Activated naive CD4-positive, alpha-beta T cell treated with anti-CD3 and anti-CD28 coated beads for 36 hours (primary cell): Measurements from ENCODE around the gene GDI1. TPM values are rescaled to one million over a fixed set of nuclear protein-coding genes. Genes with fewer than 3 reads are reported as not detected.
"Not testable (repeated sequence)": the region's sequence is repeated elsewhere in the genome, so short reads cannot be mapped to it uniquely, and the experiment has no call there.

ENCODE experiments used
- CTCF ChIA-PET: fragments of 350-600 bp; sonication (Branson Sonifier 250); formaldehyde crosslinking; loops from one replicate; lab custom pipeline; 2021; ENCODE audit warnings: antibody characterized with exemption; lab: Charles Lee
- DNase-seq: peaks from one replicate; pipeline ENCODE4 v3.0.0-alpha.2; 2020
- H3K27ac Mint-ChIP-seq: one replicate; pipeline ENCODE4 v1.8.0; 2021; ENCODE audit warnings: mild to moderate bottlenecking, mixed read lengths
- H3K27me3 Mint-ChIP-seq: one replicate; pipeline ENCODE4 v1.8.0; 2021; ENCODE audit warnings: low read depth, mixed read lengths
- H3K36me3 Mint-ChIP-seq: one replicate; pipeline ENCODE4 v1.8.0; 2021; ENCODE audit warnings: low read depth, mixed read lengths
- H3K4me1 Mint-ChIP-seq: one replicate; pipeline ENCODE4 v1.8.0; 2021; ENCODE audit warnings: low read depth, mixed read lengths
- H3K4me3 Mint-ChIP-seq: one replicate; pipeline ENCODE4 v1.8.0; 2021; ENCODE audit warnings: mild to moderate bottlenecking, moderate library complexity, mixed read lengths
- H3K9me3 Mint-ChIP-seq: one replicate; pipeline ENCODE4 v1.8.0; 2021; ENCODE audit warnings: mixed read lengths
- intact Hi-C: fragments of 100-400 bp; cut with micrococcal nuclease; formaldehyde crosslinking; loops from one replicate; pipeline ENCODE4 v1.15.1; 2023
- total RNA-seq, 2 experiments: library from RNA; stranded (reverse); gene quantifications; one replicate each; pipeline ENCODE4 v1.2.3, GENCODE V29; 2021

GDI1 gene
- total RNA-seq, 2 experiments from 2014 or later, result 93.6 to 96.9 TPM

- H3K27me3 Mint-ChIP-seq, DNase-seq, H3K9me3 Mint-ChIP-seq, intact Hi-C loops: not testable (repeated sequence)
- Mint-ChIP-seq H3K36me3 (peaks cover 26% of the 10 kb centered on the region), H3K4me1 (peaks cover 11% of the 10 kb centered on the region), H3K4me3 (peak overlapping the region; percentile 94), H3K27ac (peak overlapping the region; percentile 100)
- CTCF ChIA-PET, result interaction anchor here (1.1 to 2.8 kb wide), 3 partner anchors 9 to 142 kb away, joined by 3 to 17 read pairs (median 7); partner anchors contain the start of gene DNASE1L1
Measured at GRCh38 chrX:154400369-154400817, 36.6 kb upstream of the GDI1 start.

GRCh38 chrX:154401045-154401799 is 35.7 kb upstream of the GDI1 start:
- H3K27ac Mint-ChIP-seq, result peak overlapping the region; percentile 46
- no peak overlapping the region for H3K4me3 Mint-ChIP-seq
- intact Hi-C loops, result no loop called here
- no peak for DNase-seq
- peaks cover 11% of the 10 kb centered on the region for H3K4me1 Mint-ChIP-seq
- H3K27me3 Mint-ChIP-seq, result no peaks in the 10 kb centered on the region
- no peaks in the 10 kb centered on the region for H3K9me3 Mint-ChIP-seq
- peaks cover 26% of the 10 kb centered on the region for H3K36me3 Mint-ChIP-seq
- CTCF ChIA-PET, result interaction anchor here (1.1 kb wide), 1 partner anchor 141 kb away, joined by 3 read pairs; no protein-coding TSS in a partner anchor

- no peak for DNase-seq
- no peak overlapping the region for H3K27ac Mint-ChIP-seq
- H3K27me3 Mint-ChIP-seq, result no peaks in the 10 kb centered on the region
- intact Hi-C loops, result no loop called here
- peaks cover 9% of the 10 kb centered on the region for H3K4me1 Mint-ChIP-seq
- no peak overlapping the region for H3K4me3 Mint-ChIP-seq
- CTCF ChIA-PET, result no interaction called here
- peaks cover 26% of the 10 kb centered on the region for H3K36me3 Mint-ChIP-seq
- no peaks in the 10 kb centered on the region for H3K9me3 Mint-ChIP-seq
Measured at GRCh38 chrX:154401918-154402621, 34.9 kb upstream of the GDI1 start.

GRCh38 chrX:154402622-154403127 is 34.3 kb upstream of the GDI1 start:
- H3K9me3 Mint-ChIP-seq, result no peaks in the 10 kb centered on the region
- H3K27me3 Mint-ChIP-seq, result no peaks in the 10 kb centered on the region
- H3K36me3 Mint-ChIP-seq, result peaks cover 26% of the 10 kb centered on the region
- CTCF ChIA-PET, result no interaction called here
- H3K27ac Mint-ChIP-seq, result no peak overlapping the region
- H3K4me1 Mint-ChIP-seq, result peaks cover 9% of the 10 kb centered on the region
- intact Hi-C loops, result no loop called here
- no peak overlapping the region for H3K4me3 Mint-ChIP-seq
- no peak for DNase-seq

- no peak for DNase-seq
- CTCF ChIA-PET, result no interaction called here
- Mint-ChIP-seq H3K27me3 (no peaks in the 10 kb centered on the region), H3K36me3 (peaks cover 24% of the 10 kb centered on the region), H3K4me3 (no peak overlapping the region), H3K4me1 (peaks cover 9% of the 10 kb centered on the region), H3K9me3 (no peaks in the 10 kb centered on the region), H3K27ac (no peak overlapping the region)
- intact Hi-C loops, result no loop called here
Measured at GRCh38 chrX:154403192-154403591, 33.8 kb upstream of the GDI1 start.

- Mint-ChIP-seq H3K4me3 (no peak overlapping the region), H3K4me1 (peaks cover 12% of the 10 kb centered on the region), H3K27me3 (no peaks in the 10 kb centered on the region), H3K36me3 (peaks cover 18% of the 10 kb centered on the region), H3K27ac (no peak overlapping the region), H3K9me3 (no peaks in the 10 kb centered on the region)
- CTCF ChIA-PET, result no interaction called here
- DNase-seq, result no peak
- intact Hi-C loops, result no loop called here
Measured at GRCh38 chrX:154403858-154404257, 33.1 kb upstream of the GDI1 start.

GRCh38 chrX:154404625-154405192 is 32.2 kb upstream of the GDI1 start:
- intact Hi-C loops, result no loop called here
- CTCF ChIA-PET, result no interaction called here
- H3K36me3 Mint-ChIP-seq, result peaks cover 9% of the 10 kb centered on the region

GRCh38 chrX:154408659-154409221 is 28.2 kb upstream of the GDI1 start:
- H3K36me3 Mint-ChIP-seq, result peaks cover 4% of the 10 kb centered on the region
- H3K27ac Mint-ChIP-seq, result peak overlapping the region; percentile 50
- DNase-seq, result no peak
- intact Hi-C loops, result no loop called here
- H3K4me3 Mint-ChIP-seq, result peak overlapping the region; percentile 67
- CTCF ChIA-PET, result interaction anchor here (2.8 kb wide), 1 partner anchor 10 kb away, joined by 17 read pairs; the partner anchor contains the start of gene RPL10
- H3K4me1 Mint-ChIP-seq, result peaks cover 13% of the 10 kb centered on the region
- H3K27me3 Mint-ChIP-seq, result no peaks in the 10 kb centered on the region
- no peaks in the 10 kb centered on the region for H3K9me3 Mint-ChIP-seq

More at GRCh38 chrX:154404625-154405192, 32.2 kb upstream of the GDI1 start:
- Mint-ChIP-seq H3K4me1 (peaks cover 14% of the 10 kb centered on the region), H3K27ac (no peak overlapping the region), H3K4me3 (no peak overlapping the region), H3K9me3 (no peaks in the 10 kb centered on the region), H3K27me3 (no peaks in the 10 kb centered on the region)
- no peak for DNase-seq

- H3K4me3 Mint-ChIP-seq, result peak within 1 kb of the TSS; percentile 67
- CTCF ChIA-PET, result interaction anchor here (0.6 to 2.8 kb wide), 4 partner anchors 11 to 127 kb away, joined by 3 to 17 read pairs (median 4); partner anchors contain the start of gene RPL10
- peak within 1 kb of the TSS; percentile 50 for H3K27ac Mint-ChIP-seq
- no peaks in the 10 kb centered on the region for H3K9me3 Mint-ChIP-seq
- intact Hi-C loops, result no loop called here
- H3K4me1 Mint-ChIP-seq, result peaks cover 13% of the 10 kb centered on the region
- peaks cover 6% of the 10 kb centered on the region for H3K36me3 Mint-ChIP-seq
- no peaks in the 10 kb centered on the region for H3K27me3 Mint-ChIP-seq
- peak; percentile 39 for DNase-seq
Measured at GRCh38 chrX:154409222-154409871, 27.6 kb upstream of the GDI1 start, which contains the start of gene DNASE1L1. TSS of gene DNASE1L1 (minus strand) at chrX:154409254. CDS start at chrX:154405568, 3,686 bp downstream.

GRCh38 chrX:154411981-154412340 is 25.0 kb upstream of the GDI1 start:
- H3K4me1 Mint-ChIP-seq, result peaks cover 13% of the 10 kb centered on the region
- H3K27ac Mint-ChIP-seq, result peak overlapping the region; percentile 79
- DNase-seq, result peak; percentile 64
- intact Hi-C loops, result loop anchor here (1.0 kb wide), 3 partner anchors 14 to 66 kb away; partner anchors contain the start of genes ATP6AP1 and RPL10
- H3K4me3 Mint-ChIP-seq, result peak overlapping the region; percentile 76
- H3K27me3 Mint-ChIP-seq, result no peaks in the 10 kb centered on the region
- H3K36me3 Mint-ChIP-seq, result peaks cover 8% of the 10 kb centered on the region
- no peaks in the 10 kb centered on the region for H3K9me3 Mint-ChIP-seq
- CTCF ChIA-PET, result interaction anchor here (0.6 to 1.0 kb wide), 3 partner anchors 35 to 127 kb away, joined by 3 to 4 read pairs (median 3); no protein-coding TSS in a partner anchor

- Mint-ChIP-seq H3K9me3 (no peaks in the 10 kb centered on the region), H3K4me1 (peaks cover 13% of the 10 kb centered on the region), H3K27ac (peak overlapping the region; percentile 79), H3K27me3 (no peaks in the 10 kb centered on the region), H3K4me3 (peak overlapping the region; percentile 76), H3K36me3 (peaks cover 8% of the 10 kb centered on the region)
- CTCF ChIA-PET, result interaction anchor here (0.7 to 1.0 kb wide), 2 partner anchors 37 to 126 kb away, joined by 3 read pairs; no protein-coding TSS in a partner anchor
- DNase-seq, result peak; percentile 53
- intact Hi-C loops, result loop anchor here (1.0 kb wide), 1 partner anchor 66 kb away; no protein-coding TSS in a partner anchor
Measured at GRCh38 chrX:154412468-154412867, 24.5 kb upstream of the GDI1 start.
